Measurements from ENCODE around the gene CROCC2. TPM values are rescaled to one million over a fixed set of nuclear protein-coding genes. Genes with fewer than 3 reads are reported as not detected.

CROCC2 gene
- total RNA-seq, 2 experiments from 2014 or later: not detected

DNA sequence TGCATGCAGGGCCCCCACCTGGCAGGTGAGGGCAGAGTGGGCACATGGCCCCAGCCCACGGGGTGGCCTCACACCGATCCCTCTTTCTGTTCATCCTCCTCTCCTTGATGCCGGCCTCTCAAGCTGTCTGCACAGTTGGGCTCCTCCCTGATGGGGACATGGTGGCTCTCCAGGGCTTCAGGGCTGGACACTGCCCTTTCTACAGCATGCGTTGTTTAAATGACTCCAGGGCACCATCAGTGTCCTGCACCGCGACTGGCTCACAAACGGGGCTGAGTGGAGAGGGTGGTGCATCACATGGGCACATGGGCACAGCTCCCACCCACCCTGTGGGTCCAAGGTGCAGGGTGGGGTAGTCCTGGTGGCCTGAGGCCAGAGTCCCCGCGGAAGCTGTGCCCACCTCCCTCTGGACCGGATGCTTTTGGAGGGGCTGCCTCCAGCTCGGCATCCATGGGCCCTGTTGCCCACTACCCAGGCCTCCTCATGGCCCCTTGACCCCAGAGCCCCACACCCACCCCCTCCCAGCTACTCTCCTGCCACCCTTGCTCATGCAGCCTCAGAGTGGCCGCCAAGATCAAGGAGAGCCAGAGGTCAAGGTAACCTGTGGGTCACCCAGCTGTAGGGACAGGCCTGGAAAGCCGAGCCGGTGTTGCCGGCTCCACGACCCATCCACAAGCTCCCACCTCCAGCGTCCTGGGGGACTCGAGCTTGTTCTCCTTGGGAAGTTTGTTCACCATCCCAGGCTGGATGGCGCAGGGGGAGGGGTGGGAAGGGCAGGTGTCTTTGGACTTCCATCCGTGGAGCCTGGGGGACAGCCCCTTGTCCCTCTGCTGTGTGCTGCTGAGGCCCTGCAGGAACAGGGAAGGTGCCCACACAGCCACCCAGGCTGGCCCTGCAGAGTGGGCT, 80.0 kb downstream of the CROCC2 start:
- Histone ChIP-seq H3K4me1 (ENCODE audit: insufficient read depth, low read length, poor library complexity, severe bottlenecking) (peaks cover 13% of the 10 kb centered on the region), H3K36me3 (ENCODE audit: insufficient read depth, low read length) (no peaks in the 10 kb centered on the region), H3K79me2 (ENCODE audit: insufficient read depth, low read depth, low read length) (no peaks in the 10 kb centered on the region), H3K27ac (ENCODE audit: low read depth, low read length, poor library complexity, severe bottlenecking) (no peak overlapping the region), H3K4me2 (ENCODE audit: low read length) (no peak overlapping the region), H3K9me3 (ENCODE audit: low read length) (no peaks in the 10 kb centered on the region), H3K4me3 (ENCODE audit: low read depth, low read length, poor library complexity, severe bottlenecking) (no peak overlapping the region), H3K9me2 (ENCODE audit: insufficient read depth, low read length) (no peaks in the 10 kb centered on the region), H2AFZ (ENCODE audit: low read length) (no peak overlapping the region), H4K20me1 (ENCODE audit: insufficient read depth, low read length) (no peaks in the 10 kb centered on the region)
- BruUV-seq (replicated peaks): no TSS peak
- ChIA-PET POLR2A (interaction anchor here (0.5 to 0.9 kb wide), 2 partner anchors 12 to 303 kb away, joined by 3 to 5 read pairs; no protein-coding TSS in a partner anchor), CTCF (ENCODE audit: unreplicated experiment) (interaction anchor here (0.6 kb wide), 1 partner anchor 332 kb away, joined by 4 read pairs; no protein-coding TSS in a partner anchor)
- intact Hi-C loops (cut with micrococcal nuclease; ENCODE audit: unreplicated experiment): no loop called here
- TF ChIP-seq EZH2phosphoT487 (IDR thresholded peaks at IDR 0.05; ENCODE audit: borderline replicate concordance, low read depth, low read length): no peak
- DNase-seq (ENCODE audit: low spot score): no peak

DNA sequence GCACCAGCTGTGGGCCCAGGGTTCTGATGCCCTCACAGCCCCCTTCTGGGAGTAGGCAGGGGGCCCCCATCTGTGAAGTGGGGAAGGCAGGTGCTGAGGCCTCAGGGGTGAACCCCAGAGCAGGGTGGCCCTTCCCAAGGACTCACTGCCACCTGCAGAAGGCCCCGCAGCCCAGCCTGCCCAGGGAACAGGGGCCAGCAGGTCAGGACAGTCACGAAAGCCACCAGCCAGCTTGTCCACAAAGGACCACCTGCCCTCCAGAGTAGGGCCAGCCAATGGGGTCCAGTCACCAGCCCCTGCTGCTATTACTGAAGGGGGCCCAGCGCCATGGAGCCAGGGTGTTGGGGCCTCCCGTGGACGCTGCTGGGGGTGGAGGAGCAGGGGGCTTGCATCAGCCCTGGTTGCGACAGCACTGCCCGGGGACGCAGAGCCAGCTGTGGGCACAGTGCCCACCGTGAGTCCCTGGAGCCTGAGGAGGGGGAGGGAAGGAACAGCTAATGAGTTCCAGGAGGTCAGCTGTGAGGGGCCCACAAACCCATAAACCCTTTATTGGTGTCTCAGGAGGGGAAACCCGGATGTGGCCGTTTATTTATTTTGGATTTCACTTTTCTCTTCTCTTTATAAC, 80.8 kb downstream of the CROCC2 start:
- Histone ChIP-seq H3K4me3 (ENCODE audit: low read depth, low read length, poor library complexity, severe bottlenecking) (no peak overlapping the region), H3K9me2 (ENCODE audit: insufficient read depth, low read length) (no peaks in the 10 kb centered on the region), H3K9me3 (ENCODE audit: low read length) (no peaks in the 10 kb centered on the region), H2AFZ (ENCODE audit: low read length) (peak overlapping the region; percentile 59; the same call in 1 of the 2 replicates), H3K4me1 (ENCODE audit: insufficient read depth, low read length, poor library complexity, severe bottlenecking) (peaks cover 13% of the 10 kb centered on the region), H3K4me2 (ENCODE audit: low read length) (peak overlapping the region; percentile 31), H3K36me3 (ENCODE audit: insufficient read depth, low read length) (no peaks in the 10 kb centered on the region), H4K20me1 (ENCODE audit: insufficient read depth, low read length) (no peaks in the 10 kb centered on the region), H3K27ac (ENCODE audit: low read depth, low read length, poor library complexity, severe bottlenecking) (peak overlapping the region; percentile 19), H3K79me2 (ENCODE audit: insufficient read depth, low read depth, low read length) (no peaks in the 10 kb centered on the region)
- no TSS peak for BruUV-seq (replicated peaks)
- CTCF ChIA-PET (ENCODE audit: unreplicated experiment): no interaction called here
- intact Hi-C loops (cut with micrococcal nuclease; ENCODE audit: unreplicated experiment): no loop called here
- TF ChIP-seq, protein P1, sequence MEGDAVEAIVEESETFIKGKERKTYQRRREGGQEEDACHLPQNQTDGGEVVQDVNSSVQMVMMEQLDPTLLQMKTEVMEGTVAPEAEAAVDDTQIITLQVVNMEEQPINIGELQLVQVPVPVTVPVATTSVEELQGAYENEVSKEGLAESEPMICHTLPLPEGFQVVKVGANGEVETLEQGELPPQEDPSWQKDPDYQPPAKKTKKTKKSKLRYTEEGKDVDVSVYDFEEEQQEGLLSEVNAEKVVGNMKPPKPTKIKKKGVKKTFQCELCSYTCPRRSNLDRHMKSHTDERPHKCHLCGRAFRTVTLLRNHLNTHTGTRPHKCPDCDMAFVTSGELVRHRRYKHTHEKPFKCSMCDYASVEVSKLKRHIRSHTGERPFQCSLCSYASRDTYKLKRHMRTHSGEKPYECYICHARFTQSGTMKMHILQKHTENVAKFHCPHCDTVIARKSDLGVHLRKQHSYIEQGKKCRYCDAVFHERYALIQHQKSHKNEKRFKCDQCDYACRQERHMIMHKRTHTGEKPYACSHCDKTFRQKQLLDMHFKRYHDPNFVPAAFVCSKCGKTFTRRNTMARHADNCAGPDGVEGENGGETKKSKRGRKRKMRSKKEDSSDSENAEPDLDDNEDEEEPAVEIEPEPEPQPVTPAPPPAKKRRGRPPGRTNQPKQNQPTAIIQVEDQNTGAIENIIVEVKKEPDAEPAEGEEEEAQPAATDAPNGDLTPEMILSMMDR (conservative IDR thresholded peaks at IDR 0.05; ENCODE audit: low read length): no peak
- no peak for TF ChIP-seq EZH2phosphoT487 (IDR thresholded peaks at IDR 0.05; ENCODE audit: borderline replicate concordance, low read depth, low read length)
- POLR2A ChIA-PET: interaction anchor here (0.5 to 0.9 kb wide), 2 partner anchors 296 to 302 kb away, joined by 3 read pairs; no protein-coding TSS in a partner anchor
- DNase-seq (ENCODE audit: low spot score): no peak

GRCh38 chr2:240987588-240987987, 81.5 kb downstream of the CROCC2 start:
- intact Hi-C loops (cut with micrococcal nuclease; ENCODE audit: unreplicated experiment): no loop called here
- peak overlapping the region; percentile 59; the same call in 1 of the 2 replicates for H2AFZ ChIP-seq (ENCODE audit: low read length)
- ChIA-PET CTCF (ENCODE audit: unreplicated experiment) (no interaction called here), POLR2A (no interaction called here)
- no peak for DNase-seq (ENCODE audit: low spot score)
- no peaks in the 10 kb centered on the region for H3K9me2 ChIP-seq (ENCODE audit: insufficient read depth, low read length)
- H3K9me3 ChIP-seq (ENCODE audit: low read length): no peaks in the 10 kb centered on the region
- no peak overlapping the region for H3K4me3 ChIP-seq (ENCODE audit: low read depth, low read length, poor library complexity, severe bottlenecking)
- BruUV-seq (replicated peaks): no TSS peak
- no peak for TF ChIP-seq EZH2phosphoT487 (IDR thresholded peaks at IDR 0.05; ENCODE audit: borderline replicate concordance, low read depth, low read length)
- TF ChIP-seq, protein P1 (conservative IDR thresholded peaks at IDR 0.05; ENCODE audit: low read length): no peak
- no peaks in the 10 kb centered on the region for H3K79me2 ChIP-seq (ENCODE audit: insufficient read depth, low read depth, low read length)
- H3K36me3 ChIP-seq (ENCODE audit: insufficient read depth, low read length): no peaks in the 10 kb centered on the region
- H3K4me1 ChIP-seq (ENCODE audit: insufficient read depth, low read length, poor library complexity, severe bottlenecking): peaks cover 13% of the 10 kb centered on the region
- peak overlapping the region; percentile 19 for H3K27ac ChIP-seq (ENCODE audit: low read depth, low read length, poor library complexity, severe bottlenecking)
- peak overlapping the region; percentile 31 for H3K4me2 ChIP-seq (ENCODE audit: low read length)
- H4K20me1 ChIP-seq (ENCODE audit: insufficient read depth, low read length): no peaks in the 10 kb centered on the region
